Neutrophil (primary cell): Measurements from ENCODE around the gene SLC25A21.
"Not testable (repeated sequence)": the region's sequence is repeated elsewhere in the genome, so short reads cannot be mapped to it uniquely, and the experiment has no call there.

Experiments used
- H3K27ac ChIP-seq: fragments of 200-600 bp; sonication (generic); 2 replicates; pipeline ENCODE4 v1.5.1; 2016; ENCODE audit warnings: mild to moderate bottlenecking, moderate library complexity
- H3K27me3 ChIP-seq: fragments of 200-600 bp; sonication (generic); 2 replicates; pipeline ENCODE4 v1.6.0; 2016; ENCODE audit warnings: mild to moderate bottlenecking
- H3K36me3 ChIP-seq: fragments of 200-600 bp; sonication (generic); 2 replicates; pipeline ENCODE4 v1.5.1; 2017
- H3K4me1 ChIP-seq, 2 experiments: fragments of 200-600 bp in 1 of 2; sonication (generic) in 1 of 2; 1 replicate in 1 of 2; 2 replicates in 1 of 2; pipeline versions ENCODE4 v1.5.1 to v1.6.1; 2013 to 2016; ENCODE audit warnings: low read depth in 1 of 2, low read length in 1 of 2, mild to moderate bottlenecking in 1 of 2, moderate library complexity in 1 of 2; ENCODE audit not compliant: control insufficient read depth in 1 of 2, insufficient read depth in 1 of 2
- H3K4me3 ChIP-seq, 2 experiments: fragments of 200-600 bp in 1 of 2; sonication (generic) in 1 of 2; 1 replicate in 1 of 2; 2 replicates in 1 of 2; pipeline ENCODE4 v1.5.1; 2013 to 2016; ENCODE audit warnings: low read depth in 1 of 2, low read length in 1 of 2, mild to moderate bottlenecking in 1 of 2, moderate library complexity in 1 of 2
- H3K9me3 ChIP-seq: fragments of 200-600 bp; sonication (generic); 2 replicates; pipeline ENCODE4 v1.5.1; 2016
- CTCF ChIP-seq: fragments of 200-600 bp; sonication (generic); IDR thresholded peaks from 2 replicates; pipeline ENCODE4 v1.5.1; 2016; ENCODE audit warnings: antibody characterized with exemption

The SLC25A21 gene

GRCh38 chr14:37187294-37187693, 14.9 kb upstream of the SLC25A21 start:
- H3K4me3 ChIP-seq: no peak overlapping the region
- no peaks in the 10 kb centered on the region for H3K36me3 ChIP-seq
- H3K9me3 ChIP-seq: no peaks in the 10 kb centered on the region
- H3K27ac ChIP-seq: no peak overlapping the region
- H3K4me1 ChIP-seq: no peaks in the 10 kb centered on the region
- no peaks in the 10 kb centered on the region for H3K27me3 ChIP-seq
- no peak for TF ChIP-seq CTCF

- no peaks in the 10 kb centered on the region for H3K27me3 ChIP-seq
- H3K36me3 ChIP-seq: no peaks in the 10 kb centered on the region
- H3K27ac ChIP-seq: no peak overlapping the region
- no peaks in the 10 kb centered on the region for H3K9me3 ChIP-seq
- no peaks in the 10 kb centered on the region for H3K4me1 ChIP-seq
- no peak overlapping the region for H3K4me3 ChIP-seq
- TF ChIP-seq CTCF: no peak
Measured at GRCh38 chr14:37186865-37187264, 14.5 kb upstream of the SLC25A21 start.

GRCh38 chr14:37185670-37186069, 13.3 kb upstream of the SLC25A21 start:
- no peak for TF ChIP-seq CTCF
- H3K4me1 ChIP-seq: no peaks in the 10 kb centered on the region
- no peaks in the 10 kb centered on the region for H3K9me3 ChIP-seq
- no peak overlapping the region for H3K27ac ChIP-seq
- no peaks in the 10 kb centered on the region for H3K36me3 ChIP-seq
- no peaks in the 10 kb centered on the region for H3K27me3 ChIP-seq
- H3K4me3 ChIP-seq: no peak overlapping the region

- not testable (repeated sequence) for H3K4me3 ChIP-seq, H3K36me3 ChIP-seq, H3K27ac ChIP-seq, H3K9me3 ChIP-seq, H3K27me3 ChIP-seq, H3K4me1 ChIP-seq
Measured at GRCh38 chr14:37184520-37184919, 12.1 kb upstream of the SLC25A21 start.

GRCh38 chr14:37181441-37181840, 9.0 kb upstream of the SLC25A21 start:
- no peak for TF ChIP-seq CTCF
- no peaks in the 10 kb centered on the region for H3K9me3 ChIP-seq
- no peaks in the 10 kb centered on the region for H3K27me3 ChIP-seq
- no peak overlapping the region for H3K27ac ChIP-seq
- H3K36me3 ChIP-seq: no peaks in the 10 kb centered on the region
- H3K4me1 ChIP-seq: no peaks in the 10 kb centered on the region
- no peak overlapping the region for H3K4me3 ChIP-seq

- H3K27ac ChIP-seq, H3K4me1 ChIP-seq: not testable (repeated sequence)
Measured at GRCh38 chr14:37180886-37181285, 8.5 kb upstream of the SLC25A21 start.

GRCh38 chr14:37179896-37180502, 7.6 kb upstream of the SLC25A21 start:
- Histone ChIP-seq H3K4me3 (no peak overlapping the region), H3K36me3 (no peaks in the 10 kb centered on the region), H3K27ac (no peak overlapping the region), H3K4me1 (no peaks in the 10 kb centered on the region), H3K27me3 (no peaks in the 10 kb centered on the region), H3K9me3 (no peaks in the 10 kb centered on the region)
- TF ChIP-seq CTCF: no peak

More at GRCh38 chr14:37180886-37181285, 8.5 kb upstream of the SLC25A21 start:
- H3K4me3 ChIP-seq, H3K27me3 ChIP-seq, H3K9me3 ChIP-seq, H3K36me3 ChIP-seq: not testable (repeated sequence)
